Keratinocyte (primary cell): ENCODE data around the gene ZBTB5. TPM values are rescaled to one million over a fixed set of nuclear protein-coding genes. Genes with fewer than 3 reads are reported as not detected.
"Not testable (repeated sequence)": the region's sequence is repeated elsewhere in the genome, so short reads cannot be mapped to it uniquely, and the experiment has no call there.

ENCODE experiments used
- DNase-seq: peaks from one replicate; pipeline ENCODE4 v3.0.0-alpha.2; 2011; ENCODE audit warnings: low read depth, missing footprints, low spot score
- FAIRE-seq: peaks from 2 replicates; lab custom pipeline; 2011; peaks lifted over from hg19 to GRCh38; lab: Jason Lieb, UNC
- H2AFZ ChIP-seq: 2 replicates; pipeline ENCODE4 v1.6.0; 2012; ENCODE audit warnings: low read length, control low read depth, inconsistent platforms; ENCODE audit not compliant: control insufficient read depth
- H3K27ac ChIP-seq: 2 replicates; pipeline ENCODE4 v1.5.1; 2011; ENCODE audit warnings: low read length; ENCODE audit not compliant: control insufficient read depth, insufficient read depth
- H3K27me3 ChIP-seq: 3 replicates; pipeline ENCODE4 v1.6.0; 2011; ENCODE audit warnings: low read length; ENCODE audit not compliant: control insufficient read depth, insufficient read depth; ENCODE audit errors: extremely low read depth
- H3K36me3 ChIP-seq, 2 experiments: 2 replicates in 1 of 2; 3 replicates in 1 of 2; pipeline ENCODE4 v1.5.1; 2011; ENCODE audit warnings: low read length in 2 of 2, mild to moderate bottlenecking in 1 of 2; ENCODE audit not compliant: control insufficient read depth in 2 of 2, insufficient read depth in 2 of 2; ENCODE audit errors: extremely low read depth in 1 of 2
- H3K4me1 ChIP-seq: 3 replicates; pipeline ENCODE4 v1.5.1; 2011; ENCODE audit warnings: low read length; ENCODE audit not compliant: control insufficient read depth, insufficient read depth; ENCODE audit errors: extremely low read depth
- H3K4me2 ChIP-seq: 3 replicates; pipeline ENCODE4 v1.6.0; 2011; ENCODE audit warnings: low read depth, low read length; ENCODE audit not compliant: control insufficient read depth, insufficient read depth; ENCODE audit errors: extremely low read depth
- H3K4me3 ChIP-seq, 3 experiments: fragments of 200-600 bp in 1 of 3; sonication (generic) in 1 of 3; 2 replicates in 2 of 3; 3 replicates in 1 of 3; pipeline ENCODE4 v1.5.1; 2011 to 2016; ENCODE audit warnings: low read length in 3 of 3, mild to moderate bottlenecking in 3 of 3, control low read depth in 2 of 3, inconsistent platforms in 1 of 3, low read depth in 1 of 3, mixed read lengths in 1 of 3, mixed run types in 1 of 3, moderate library complexity in 1 of 3; ENCODE audit not compliant: control insufficient read depth in 2 of 3, insufficient read depth in 2 of 3; ENCODE audit errors: extremely low read depth in 1 of 3
- H3K79me2 ChIP-seq: 2 replicates; pipeline ENCODE4 v1.6.0; 2012; ENCODE audit warnings: low read length; ENCODE audit not compliant: control insufficient read depth, insufficient read depth
- H3K9ac ChIP-seq: 3 replicates; pipeline ENCODE4 v1.6.0; 2011; ENCODE audit warnings: low read length; ENCODE audit not compliant: control insufficient read depth, insufficient read depth; ENCODE audit errors: extremely low read depth
- H3K9me1 ChIP-seq: 3 replicates; pipeline ENCODE4 v1.6.0; 2011; ENCODE audit warnings: low read length; ENCODE audit not compliant: control insufficient read depth, insufficient read depth; ENCODE audit errors: extremely low read depth
- H3K9me3 ChIP-seq: 2 replicates; pipeline ENCODE4 v1.5.1; 2012; ENCODE audit warnings: low read depth, low read length; ENCODE audit not compliant: control insufficient read depth
- H4K20me1 ChIP-seq: 3 replicates; pipeline ENCODE4 v1.6.0; 2011; ENCODE audit warnings: low read length; ENCODE audit not compliant: control insufficient read depth, insufficient read depth; ENCODE audit errors: extremely low read depth
- CTCF ChIP-seq, 3 experiments: IDR thresholded peaks in 1 of 3; conservative IDR thresholded peaks in 1 of 3; optimal IDR thresholded peaks in 1 of 3; 2 replicates in 2 of 3; 3 replicates in 1 of 3; pipeline versions ENCODE3 to v1.5.1; 2011; ENCODE audit warnings: low read length in 3 of 3, mild to moderate bottlenecking in 3 of 3, moderate library complexity in 2 of 3, control low read depth in 1 of 3, inconsistent platforms in 1 of 3; ENCODE audit not compliant: insufficient read depth in 2 of 3; ENCODE audit errors: extremely low read depth in 1 of 3
- EZH2 ChIP-seq: IDR thresholded peaks from one replicate; pipeline ENCODE4 v1.6.1; 2012; ENCODE audit warnings: inconsistent platforms, mild to moderate bottlenecking, low read length, moderate library complexity
- dilution Hi-C: fragments of 300-500 bp; cut with MboI; formaldehyde crosslinking; loops from one replicate; pipeline ENCODE4 v1.7.0; 2020; ENCODE audit warnings: low sequenced_read_pairs; ENCODE audit not compliant: extremely low pct_ligation_motif_present
- polyA plus RNA-seq, 5 experiments: library from polyadenylated mRNA; depleted of rRNA in 3 of 5; stranded (reverse) in 3 of 5; stranded (forward) in 1 of 5; unstranded in 1 of 5; fragments of >200 nt; gene quantifications; 1 replicate in 1 of 5; 2 replicates in 3 of 5; 3 replicates in 1 of 5; pipeline versions ENCODE4 v1.2.1 to v1.2.3, GENCODE V29; 2011 to 2012; ENCODE audit warnings: missing spikeins in 2 of 5, low read depth in 1 of 5, low replicate concordance in 1 of 5

ZBTB5 gene
- polyA plus RNA-seq, 1 donor (not counting 4 experiments of a cell fraction or from before 2014, with no cell fraction given) = 12.6 TPM

DNA sequence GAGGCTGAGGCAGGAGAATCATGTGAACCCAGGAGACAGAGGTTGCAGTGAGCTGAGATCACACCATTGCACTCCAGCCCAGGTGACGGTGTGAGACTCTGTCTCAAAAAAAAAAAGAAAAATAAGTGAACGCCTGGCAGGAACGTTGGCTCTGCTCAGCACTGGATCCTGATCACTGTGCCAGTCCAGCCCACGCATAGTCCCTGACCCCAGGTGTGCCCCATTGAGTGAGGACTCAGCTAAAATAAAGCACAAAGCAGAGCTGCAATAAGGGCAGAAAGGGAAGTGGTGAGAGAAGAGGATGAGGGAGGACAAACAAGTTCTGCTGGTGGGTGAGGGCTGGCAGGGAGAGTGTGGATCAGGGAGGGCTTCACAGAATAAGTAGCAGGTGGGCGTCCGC lies 38.4 kb downstream of the ZBTB5 start:
- H3K9me3 ChIP-seq = no peaks in the 10 kb centered on the region
- H3K9ac ChIP-seq = no peak overlapping the region
- H3K4me2 ChIP-seq = no peak overlapping the region
- peaks cover 36% of the 10 kb centered on the region for H3K79me2 ChIP-seq
- FAIRE-seq (no peak), DNase-seq (no peak)
- H3K4me1 ChIP-seq = peaks cover 28% of the 10 kb centered on the region
- TF ChIP-seq CTCF (optimal IDR thresholded peaks at IDR 0.05 in 1 of 3, IDR thresholded peaks at IDR 0.05 in 1 of 3, conservative IDR thresholded peaks at IDR 0.05 in 1 of 3; ENCODE audit: extremely low read depth in 1 of 3, insufficient read depth in 2 of 3, low read length in 3 of 3) = no peak
- no peak for TF ChIP-seq EZH2
- peaks cover 42 to 43% of the 10 kb centered on the region in 2 experiments for H3K36me3 ChIP-seq
- H3K27ac ChIP-seq = no peak overlapping the region
- H3K27me3 ChIP-seq = no peaks in the 10 kb centered on the region
- dilution Hi-C loops = no loop called here
- H2AFZ ChIP-seq = no peak overlapping the region
- no peaks in the 10 kb centered on the region for H4K20me1 ChIP-seq
- no peak overlapping the region for H3K4me3 ChIP-seq
- no peaks in the 10 kb centered on the region for H3K9me1 ChIP-seq

DNA sequence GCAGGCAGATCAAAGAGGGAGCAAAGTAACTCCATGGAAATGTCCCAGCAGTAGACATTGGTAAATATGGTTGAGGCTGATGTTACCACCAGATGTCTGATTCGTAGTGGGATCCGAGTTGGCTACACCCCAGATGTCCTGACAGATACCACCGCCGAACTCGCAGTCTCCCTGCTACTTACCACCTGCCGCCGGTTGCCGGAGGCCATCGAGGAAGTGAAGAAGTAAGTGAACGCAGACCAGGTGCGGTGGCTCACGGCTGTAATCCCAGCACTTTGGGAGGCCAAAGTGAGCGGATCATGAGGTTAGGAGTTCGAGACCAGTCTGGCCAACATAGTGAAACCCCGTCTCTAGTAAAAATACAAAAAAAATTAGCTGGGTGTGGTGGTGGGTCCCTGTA lies 38.8 kb downstream of the ZBTB5 start:
- H3K27me3 ChIP-seq, H3K9me3 ChIP-seq, dilution Hi-C loops, H4K20me1 ChIP-seq, H3K4me2 ChIP-seq, FAIRE-seq, H3K9me1 ChIP-seq, H3K9ac ChIP-seq, H3K27ac ChIP-seq, H2AFZ ChIP-seq, H3K4me3 ChIP-seq, DNase-seq: not testable (repeated sequence)
- Histone ChIP-seq H3K36me3 (peaks cover 42 to 43% of the 10 kb centered on the region in 2 experiments), H3K79me2 (peaks cover 36% of the 10 kb centered on the region), H3K4me1 (peaks cover 32% of the 10 kb centered on the region)

- H3K9me3 ChIP-seq = no peaks in the 10 kb centered on the region
- no peak overlapping the region for H3K4me3 ChIP-seq
- H3K4me1 ChIP-seq = peaks cover 38% of the 10 kb centered on the region
- peaks cover 31 to 36% of the 10 kb centered on the region in 2 experiments for H3K36me3 ChIP-seq
- no peak overlapping the region for H3K4me2 ChIP-seq
- H3K9me1 ChIP-seq = no peaks in the 10 kb centered on the region
- H3K9ac ChIP-seq = no peak overlapping the region
- H3K79me2 ChIP-seq = peaks cover 36% of the 10 kb centered on the region
- no peak for FAIRE-seq
- H3K27me3 ChIP-seq = no peaks in the 10 kb centered on the region
- no peak for DNase-seq
- H4K20me1 ChIP-seq = no peaks in the 10 kb centered on the region
- TF ChIP-seq EZH2 (no peak), CTCF (optimal IDR thresholded peaks at IDR 0.05 in 1 of 3, IDR thresholded peaks at IDR 0.05 in 1 of 3, conservative IDR thresholded peaks at IDR 0.05 in 1 of 3; ENCODE audit: extremely low read depth in 1 of 3, insufficient read depth in 2 of 3, low read length in 3 of 3) (no peak)
- dilution Hi-C loops = no loop called here
- H3K27ac ChIP-seq = no peak overlapping the region
- H2AFZ ChIP-seq = no peak overlapping the region
These were observed 39.9 kb downstream of the ZBTB5 start for GRCh38 chr9:37425298-37425752.
